CD4-positive, alpha-beta T cell (primary cell): ENCODE measurements around the gene PCDH9. TPM values are rescaled to one million over a fixed set of nuclear protein-coding genes. Genes with fewer than 3 reads are reported as not detected.

ENCODE experiments used
- ATAC-seq: fragments of 200-7000 bp; cut with Tn5 transposase; one replicate; pipeline ENCODE4 v1.10.0; 2022; ENCODE audit warnings: mild to moderate bottlenecking; ENCODE audit not compliant: poor library complexity
- CTCF ChIA-PET: fragments of 350-600 bp; sonication (Branson Sonifier 250); formaldehyde crosslinking; loops from one replicate; lab custom pipeline; 2021; ENCODE audit warnings: antibody characterized with exemption, inconsistent platforms; lab: Charles Lee
- POLR2A ChIA-PET: fragments of 350-600 bp; sonication (Branson Sonifier 250); formaldehyde crosslinking; loops from one replicate; lab custom pipeline; 2021; ENCODE audit warnings: antibody characterized with exemption, inconsistent platforms; lab: Charles Lee
- DNase-seq, 14 experiments: peaks; one replicate each; pipeline ENCODE4 v3.0.0-alpha.2; 2013 to 2020; ENCODE audit warnings: mixed read lengths in 2 of 14
- H3K27ac ChIP-seq, 2 donors: one replicate each; pipeline versions ENCODE4 v1.5.1 to v1.7.0; 2013; ENCODE audit warnings: low read length in 2 of 2, low read depth in 1 of 2, mild to moderate bottlenecking in 1 of 2
- H3K27me3 ChIP-seq, 2 experiments: 1 replicate in 1 of 2; 2 replicates in 1 of 2; pipeline versions ENCODE4 v1.6.1 to v1.7.0; 2013; ENCODE audit warnings: low read length in 2 of 2, control low read depth in 1 of 2, mild to moderate bottlenecking in 1 of 2, moderate library complexity in 1 of 2; ENCODE audit not compliant: insufficient read depth in 2 of 2, control insufficient read depth in 1 of 2
- H3K36me3 ChIP-seq: one replicate; pipeline ENCODE4 v1.6.1; 2013; ENCODE audit warnings: low read length, control low read depth; ENCODE audit not compliant: insufficient read depth
- H3K4me1 ChIP-seq: one replicate; pipeline ENCODE4 v1.6.1; 2013; ENCODE audit warnings: low read length, control low read depth; ENCODE audit not compliant: insufficient read depth
- H3K4me3 ChIP-seq: one replicate; pipeline ENCODE4 v1.5.1; 2013; ENCODE audit warnings: mild to moderate bottlenecking, low read length, moderate library complexity
- H3K9me3 ChIP-seq, 2 experiments: 1 replicate in 1 of 2; 2 replicates in 1 of 2; pipeline versions ENCODE4 v1.6.1 to v1.7.0; 2013; ENCODE audit warnings: low read length in 2 of 2, mild to moderate bottlenecking in 2 of 2, control low read depth in 1 of 2, moderate library complexity in 1 of 2; ENCODE audit not compliant: control insufficient read depth in 1 of 2, insufficient read depth in 1 of 2
- H3K27ac Mint-ChIP-seq: one replicate; pipeline ENCODE4 v1.8.0; 2020; ENCODE audit warnings: mixed read lengths
- H3K27me3 Mint-ChIP-seq: one replicate; pipeline ENCODE4 v1.8.0; 2021; ENCODE audit warnings: mixed read lengths
- H3K36me3 Mint-ChIP-seq: one replicate; pipeline ENCODE4 v1.8.0; 2021; ENCODE audit warnings: low read depth, mixed read lengths
- H3K4me1 Mint-ChIP-seq: one replicate; pipeline ENCODE4 v1.8.0; 2021; ENCODE audit warnings: low read depth, mixed read lengths
- H3K4me3 Mint-ChIP-seq: one replicate; pipeline ENCODE4 v1.8.0; 2020; ENCODE audit warnings: mild to moderate bottlenecking, mixed read lengths
- H3K9me3 Mint-ChIP-seq: one replicate; pipeline ENCODE4 v1.8.0; 2020; ENCODE audit warnings: mixed read lengths
- CTCF ChIP-seq: fragments of 200-600 bp; IDR thresholded peaks from one replicate; pipeline ENCODE4 v1.8.0; 2022; ENCODE audit warnings: antibody characterized with exemption, mild to moderate bottlenecking
- intact Hi-C, 2 experiments: fragments of 100-400 bp; cut with DNase I in 1 of 2; cut with micrococcal nuclease in 1 of 2; formaldehyde crosslinking; loops; one replicate each; pipeline versions ENCODE4 v1.15.1 to v1.9.0; 2023 to 2025; cut with DNase I, micrococcal nuclease
- total RNA-seq, 174 experiments: library from RNA in 2 of 174; stranded (reverse) in 2 of 174; gene quantifications; one replicate each; pipeline ENCODE4 v1.2.3 and lab custom pipeline; 2021 to 2026

The PCDH9 gene
- total RNA-seq, 2 experiments from 2014 or later: 0.08 to 0.19 TPM

- H3K27ac Mint-ChIP-seq: no peak overlapping the region
- H3K27me3 Mint-ChIP-seq: no peaks in the 10 kb centered on the region
- Histone ChIP-seq H3K36me3 (no peaks in the 10 kb centered on the region), H3K27ac (no peak overlapping the region), H3K4me3 (no peak overlapping the region), H3K27me3 (no peaks in the 10 kb centered on the region), H3K4me1 (no peaks in the 10 kb centered on the region), H3K9me3 (peaks cover 0 to 3% of the 10 kb centered on the region in 2 experiments)
- no peak for DNase-seq
- ChIA-PET CTCF (no interaction called here), POLR2A (no interaction called here)
- no peak for TF ChIP-seq CTCF
- no peaks in the 10 kb centered on the region for H3K4me1 Mint-ChIP-seq
- no peak overlapping the region for H3K4me3 Mint-ChIP-seq
- H3K36me3 Mint-ChIP-seq: no peaks in the 10 kb centered on the region
- H3K9me3 Mint-ChIP-seq: no peaks in the 10 kb centered on the region
- intact Hi-C loops: no loop called here
- no peak for ATAC-seq
These were observed 113.1 kb downstream of the PCDH9 start for GRCh38 chr13:67117010-67117550.

GRCh38 chr13:67107979-67108378 lies 122.2 kb downstream of the PCDH9 start:
- no peak overlapping the region for H3K27ac Mint-ChIP-seq
- H3K27ac ChIP-seq: no peak overlapping the region
- no peaks in the 10 kb centered on the region for H3K4me1 ChIP-seq
- H3K9me3 Mint-ChIP-seq: no peaks in the 10 kb centered on the region
- ChIA-PET CTCF (no interaction called here), POLR2A (no interaction called here)
- no peaks in the 10 kb centered on the region for H3K4me1 Mint-ChIP-seq
- no peak overlapping the region for H3K4me3 Mint-ChIP-seq
- no peak for TF ChIP-seq CTCF
- intact Hi-C loops: no loop called here
- H3K36me3 Mint-ChIP-seq: no peaks in the 10 kb centered on the region
- H3K36me3 ChIP-seq: no peaks in the 10 kb centered on the region
- no peak overlapping the region for H3K4me3 ChIP-seq
- H3K27me3 Mint-ChIP-seq: no peaks in the 10 kb centered on the region
- peaks cover 0 to 19% of the 10 kb centered on the region in 2 experiments for H3K9me3 ChIP-seq
- H3K27me3 ChIP-seq: no peaks in the 10 kb centered on the region
- DNase-seq: no peak
- no peak for ATAC-seq

GRCh38 chr13:67106502-67107057 lies 123.6 kb downstream of the PCDH9 start:
- Mint-ChIP-seq H3K27ac (no peak overlapping the region), H3K27me3 (no peaks in the 10 kb centered on the region), H3K9me3 (no peaks in the 10 kb centered on the region), H3K4me3 (no peak overlapping the region), H3K36me3 (no peaks in the 10 kb centered on the region), H3K4me1 (no peaks in the 10 kb centered on the region)
- Histone ChIP-seq H3K9me3 (peaks cover 0 to 19% of the 10 kb centered on the region in 2 experiments), H3K4me1 (no peaks in the 10 kb centered on the region), H3K27ac (no peak overlapping the region), H3K27me3 (no peaks in the 10 kb centered on the region), H3K36me3 (no peaks in the 10 kb centered on the region), H3K4me3 (no peak overlapping the region)
- POLR2A ChIA-PET: no interaction called here
- no peak for TF ChIP-seq CTCF
- CTCF ChIA-PET: no interaction called here
- no peak for ATAC-seq
- intact Hi-C loops: no loop called here
- DNase-seq: no peak
